Measurements from ENCODE around the gene ACSL1.

DNA sequence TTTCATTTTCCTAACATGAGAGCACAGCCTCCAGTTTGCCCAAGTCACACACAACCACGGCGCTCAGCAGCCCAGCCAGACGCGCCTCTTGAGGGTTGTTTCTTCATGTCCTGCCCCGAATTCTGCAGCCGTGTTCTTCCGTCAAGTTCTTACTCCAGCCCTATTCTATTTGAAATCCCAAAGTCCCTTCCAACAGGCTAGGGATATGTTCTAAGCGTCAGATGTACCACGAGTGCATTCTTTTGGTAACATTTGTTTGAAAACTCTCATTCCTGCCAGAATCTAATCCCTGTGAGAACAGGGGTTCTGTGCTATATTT lies 23.1 kb downstream of the ACSL1 start:
- TF ChIP-seq POLR2AphosphoS5 (IDR thresholded peaks at IDR 0.05; ENCODE audit: low read depth, low read length) = no peak
- no peak for TF ChIP-seq YY1 (IDR thresholded peaks at IDR 0.05; ENCODE audit: low read depth, low read length)
- TF ChIP-seq POLR2A (IDR thresholded peaks at IDR 0.05; ENCODE audit: control extremely low read depth in 1 of 2, low read depth in 2 of 2, low read length in 2 of 2) = no peak
- TF ChIP-seq SP1 (IDR thresholded peaks at IDR 0.05; ENCODE audit: low read depth, low read length) = no peak

Measured in H1 (cell line).